ENCODE measurements around the gene SQOR. TPM values are rescaled to one million over a fixed set of nuclear protein-coding genes. Genes with fewer than 3 reads are reported as not detected.

Gene SQOR
- total RNA-seq, 5 donors from 2014 or later (not counting 1 experiment from before 2014, with no cell fraction given), result 29.5 to 43.0 (median 33.4) TPM

- Mint-ChIP-seq H3K27ac (peak overlapping the region; percentile 59 to 75), H3K4me3 (peak overlapping the region; percentile 84 to 94 (median 93)), H3K36me3 (no peaks in the 10 kb centered on the region), H3K9me3 (no peaks in the 10 kb centered on the region), H3K4me1 (peaks cover 14 to 19% (median 17%) of the 10 kb centered on the region in 3 donors), H3K27me3 (peaks cover 0 to 2% of the 10 kb centered on the region in 2 donors)
- POLR2A ChIA-PET, result interaction anchor here in 1 of 2 donors (0.6 to 1.0 kb wide), 2 partner anchors 12 to 68 kb away, joined by 3 to 4 read pairs; no protein-coding TSS in a partner anchor
- peak overlapping the region; percentile 62 to 81 for H3K4me3 ChIP-seq (ENCODE audit: control insufficient read depth in 1 of 2, extremely low read depth in 1 of 2, low read length in 1 of 2)
- ATAC-seq (replicated peaks in 1 of 4), result peak; percentile 75 to 91 (median 80)
- no peak overlapping the region for H3K27ac ChIP-seq (ENCODE audit: low read length)
- CTCF ChIA-PET, result interaction anchor here (0.6 to 1.8 kb wide), 13 partner anchors 9 to 442 kb away, joined by 3 to 8 read pairs (median 3); partner anchors contain the start of gene BLOC1S6 (in 1 of the 2)
- no peaks in the 10 kb centered on the region for H3K36me3 ChIP-seq (ENCODE audit: control insufficient read depth in 2 of 2, extremely low read depth in 1 of 2, insufficient read depth in 1 of 2, low read length in 1 of 2)
- H3K27me3 ChIP-seq (replicated peaks in 1 of 2; ENCODE audit: control insufficient read depth in 2 of 2, extremely low read depth in 1 of 2, insufficient read depth in 2 of 2, low read length in 1 of 2), result peaks cover 0 to 13% of the 10 kb centered on the region in 2 experiments
- 6% methylated on average over 12 of the region's 15 CpGs for WGBS (ENCODE audit: insufficient coverage)
- DNase-seq, result peak; percentile 17 to 86 (median 55)
- H3K4me1 ChIP-seq (ENCODE audit: control insufficient read depth in 1 of 2, extremely low read depth in 1 of 2, insufficient read depth in 2 of 2, low read length in 2 of 2), result peaks cover 0 to 12% of the 10 kb centered on the region in 2 experiments
- no peaks in the 10 kb centered on the region for H3K9me3 ChIP-seq
Measured at GRCh38 chr15:45705510-45706473, 71.0 kb downstream of the SQOR start.

GRCh38 chr15:45710657-45711056 lies 75.8 kb downstream of the SQOR start:
- Histone ChIP-seq H3K27me3 (replicated peaks in 1 of 2; ENCODE audit: control insufficient read depth in 2 of 2, extremely low read depth in 1 of 2, insufficient read depth in 2 of 2, low read length in 1 of 2) (peaks cover 2 to 4% of the 10 kb centered on the region in 2 experiments), H3K4me3 (ENCODE audit: control insufficient read depth in 1 of 2, extremely low read depth in 1 of 2, low read length in 1 of 2) (no peak overlapping the region), H3K36me3 (ENCODE audit: control insufficient read depth in 2 of 2, extremely low read depth in 1 of 2, insufficient read depth in 1 of 2, low read length in 1 of 2) (no peaks in the 10 kb centered on the region), H3K9me3 (no peaks in the 10 kb centered on the region), H3K27ac (ENCODE audit: low read length) (no peak overlapping the region), H3K4me1 (ENCODE audit: control insufficient read depth in 1 of 2, extremely low read depth in 1 of 2, insufficient read depth in 2 of 2, low read length in 2 of 2) (peaks cover 0 to 2% of the 10 kb centered on the region in 2 experiments)
- WGBS (ENCODE audit: insufficient coverage), result 67% methylated on average over 5 of the region's 6 CpGs
- Mint-ChIP-seq H3K36me3 (no peaks in the 10 kb centered on the region), H3K4me3 (no peak overlapping the region), H3K9me3 (no peaks in the 10 kb centered on the region), H3K4me1 (peaks cover 3 to 8% (median 5%) of the 10 kb centered on the region in 3 donors), H3K27me3 (peaks cover 9 to 15% of the 10 kb centered on the region in 2 donors), H3K27ac (no peak overlapping the region)
- CTCF ChIA-PET, result interaction anchor here in 1 of 2 donors (1.0 kb wide), 1 partner anchor 73 kb away, joined by 3 read pairs; no protein-coding TSS in a partner anchor
- POLR2A ChIA-PET, result interaction anchor here in 1 of 2 donors (0.6 kb wide), 1 partner anchor 1343 kb away, joined by 3 read pairs; no protein-coding TSS in a partner anchor
- ATAC-seq (replicated peaks in 1 of 4) (no peak), DNase-seq (no peak)

- H3K27me3 Mint-ChIP-seq, result peaks cover 19 to 24% of the 10 kb centered on the region in 2 donors
- peak in 25 of 35 experiments; percentile 4 to 55 (median 22) for DNase-seq
- 44% methylated on average over 18 of the region's 24 CpGs for WGBS (ENCODE audit: insufficient coverage)
- ChIA-PET POLR2A (no interaction called here), CTCF (interaction anchor here (0.6 to 1.1 kb wide), 4 partner anchors 9 to 208 kb away, joined by 3 to 7 read pairs (median 4); no protein-coding TSS in a partner anchor)
- ATAC-seq (replicated peaks in 1 of 4), result peak in 1 of 4 experiments; percentile 42
- H3K36me3 ChIP-seq (ENCODE audit: control insufficient read depth in 2 of 2, extremely low read depth in 1 of 2, insufficient read depth in 1 of 2, low read length in 1 of 2), result no peaks in the 10 kb centered on the region
- H3K9me3 Mint-ChIP-seq, result no peaks in the 10 kb centered on the region
- peaks cover 0 to 5% (median 0%) of the 10 kb centered on the region in 3 donors for H3K4me1 Mint-ChIP-seq
- no peak overlapping the region for H3K4me3 Mint-ChIP-seq
- H3K36me3 Mint-ChIP-seq, result no peaks in the 10 kb centered on the region
- no peaks in the 10 kb centered on the region for H3K9me3 ChIP-seq
- peaks cover 4 to 8% of the 10 kb centered on the region in 2 experiments for H3K27me3 ChIP-seq (replicated peaks in 1 of 2; ENCODE audit: control insufficient read depth in 2 of 2, extremely low read depth in 1 of 2, insufficient read depth in 2 of 2, low read length in 1 of 2)
- H3K4me3 ChIP-seq (ENCODE audit: control insufficient read depth in 1 of 2, extremely low read depth in 1 of 2, low read length in 1 of 2), result no peak overlapping the region
- H3K4me1 ChIP-seq (ENCODE audit: control insufficient read depth in 1 of 2, extremely low read depth in 1 of 2, insufficient read depth in 2 of 2, low read length in 2 of 2), result no peaks in the 10 kb centered on the region
- no peak overlapping the region for H3K27ac Mint-ChIP-seq
- no peak overlapping the region for H3K27ac ChIP-seq (ENCODE audit: low read length)
Measured at GRCh38 chr15:45714590-45715488, 80.0 kb downstream of the SQOR start.

- Histone ChIP-seq H3K9me3 (no peaks in the 10 kb centered on the region), H3K4me3 (ENCODE audit: control insufficient read depth in 1 of 2, extremely low read depth in 1 of 2, low read length in 1 of 2) (no peak overlapping the region), H3K4me1 (ENCODE audit: control insufficient read depth in 1 of 2, extremely low read depth in 1 of 2, insufficient read depth in 2 of 2, low read length in 2 of 2) (no peaks in the 10 kb centered on the region), H3K27me3 (replicated peaks in 1 of 2; ENCODE audit: control insufficient read depth in 2 of 2, extremely low read depth in 1 of 2, insufficient read depth in 2 of 2, low read length in 1 of 2) (peaks cover 4 to 9% of the 10 kb centered on the region in 2 experiments), H3K27ac (ENCODE audit: low read length) (no peak overlapping the region), H3K36me3 (ENCODE audit: control insufficient read depth in 2 of 2, extremely low read depth in 1 of 2, insufficient read depth in 1 of 2, low read length in 1 of 2) (no peaks in the 10 kb centered on the region)
- H3K36me3 Mint-ChIP-seq, result no peaks in the 10 kb centered on the region
- no peaks in the 10 kb centered on the region for H3K9me3 Mint-ChIP-seq
- ATAC-seq (replicated peaks in 1 of 4) (no peak), DNase-seq (no peak)
- H3K4me3 Mint-ChIP-seq, result no peak overlapping the region
- no CpG with 5 or more reads among the region's 1 CpG for WGBS (ENCODE audit: insufficient coverage)
- peaks cover 20 to 26% of the 10 kb centered on the region in 2 donors for H3K27me3 Mint-ChIP-seq
- H3K4me1 Mint-ChIP-seq, result peaks cover 0 to 5% (median 0%) of the 10 kb centered on the region in 3 donors
- POLR2A ChIA-PET, result no interaction called here
- H3K27ac Mint-ChIP-seq, result no peak overlapping the region
- CTCF ChIA-PET, result interaction anchor here in 1 of 2 donors (0.7 to 1.1 kb wide), 2 partner anchors 10 to 209 kb away, joined by 3 to 4 read pairs; no protein-coding TSS in a partner anchor
Measured at GRCh38 chr15:45715528-45715927, 80.7 kb downstream of the SQOR start.

GRCh38 chr15:45719490-45719889 lies 84.7 kb downstream of the SQOR start:
- no peak overlapping the region for H3K27ac ChIP-seq (ENCODE audit: low read length)
- H3K4me3 Mint-ChIP-seq, result no peak overlapping the region
- H3K9me3 ChIP-seq, result no peaks in the 10 kb centered on the region
- DNase-seq (no peak), ATAC-seq (replicated peaks in 1 of 4) (no peak)
- CTCF ChIA-PET, result no interaction called here
- H3K4me3 ChIP-seq (ENCODE audit: control insufficient read depth in 1 of 2, extremely low read depth in 1 of 2, low read length in 1 of 2), result no peak overlapping the region
- no CpG with 5 or more reads among the region's 4 CpGs for WGBS (ENCODE audit: insufficient coverage)
- no peaks in the 10 kb centered on the region for H3K36me3 Mint-ChIP-seq
- peaks cover 0 to 2% (median 0%) of the 10 kb centered on the region in 3 donors for H3K4me1 Mint-ChIP-seq
- H3K4me1 ChIP-seq (ENCODE audit: control insufficient read depth in 1 of 2, extremely low read depth in 1 of 2, insufficient read depth in 2 of 2, low read length in 2 of 2), result no peaks in the 10 kb centered on the region
- H3K27me3 Mint-ChIP-seq, result peaks cover 25% of the 10 kb centered on the region in 2 donors
- H3K27ac Mint-ChIP-seq, result no peak overlapping the region
- H3K27me3 ChIP-seq (replicated peaks in 1 of 2; ENCODE audit: control insufficient read depth in 2 of 2, extremely low read depth in 1 of 2, insufficient read depth in 2 of 2, low read length in 1 of 2), result peaks cover 4 to 10% of the 10 kb centered on the region in 2 experiments
- POLR2A ChIA-PET, result no interaction called here
- no peaks in the 10 kb centered on the region for H3K36me3 ChIP-seq (ENCODE audit: control insufficient read depth in 2 of 2, extremely low read depth in 1 of 2, insufficient read depth in 1 of 2, low read length in 1 of 2)
- no peaks in the 10 kb centered on the region for H3K9me3 Mint-ChIP-seq
